Esophagus (tissue), 2 donors: ENCODE measurements around the gene RAD51B. TPM values are rescaled to one million over a fixed set of nuclear protein-coding genes. Genes with fewer than 3 reads are reported as not detected.
A peak's percentile ranks its signal among the peaks of the same experiment; 100 is the strongest.

ENCODE experiments used
- H3K27ac ChIP-seq, 2 donors: one replicate each; pipeline ENCODE4 v1.5.1; 2013; ENCODE audit warnings: low read depth in 2 of 2, mild to moderate bottlenecking in 2 of 2, inconsistent platforms in 1 of 2, low read length in 1 of 2, moderate library complexity in 1 of 2
- H3K27me3 ChIP-seq, 2 donors: one replicate each; pipeline ENCODE4 v1.6.1; 2013; ENCODE audit warnings: low read length in 2 of 2, control low read depth in 1 of 2, mild to moderate bottlenecking in 1 of 2; ENCODE audit not compliant: insufficient read depth in 2 of 2, control insufficient read depth in 1 of 2
- H3K36me3 ChIP-seq, 2 donors: one replicate each; pipeline ENCODE4 v1.6.1; 2013; ENCODE audit warnings: low read length in 1 of 2; ENCODE audit not compliant: control insufficient read depth in 2 of 2, insufficient read depth in 2 of 2
- H3K4me1 ChIP-seq, 2 donors: one replicate each; pipeline ENCODE4 v1.6.1; 2013; ENCODE audit warnings: low read length in 1 of 2; ENCODE audit not compliant: control insufficient read depth in 2 of 2, insufficient read depth in 2 of 2
- H3K4me3 ChIP-seq, 2 donors: one replicate each; pipeline ENCODE4 v1.5.1; 2013; ENCODE audit warnings: low read length in 2 of 2, mild to moderate bottlenecking in 2 of 2, low read depth in 1 of 2, moderate library complexity in 1 of 2
- H3K9me3 ChIP-seq, 2 donors: one replicate each; pipeline ENCODE4 v1.6.1; 2013; ENCODE audit warnings: mild to moderate bottlenecking in 2 of 2, low read depth in 1 of 2, low read length in 1 of 2, moderate library complexity in 1 of 2; ENCODE audit not compliant: control insufficient read depth in 2 of 2, insufficient read depth in 1 of 2
- WGBS, 2 donors: extraction: QIAGEN DNeasy Blood & Tissue Kit; methylation state at CpG; one replicate each; pipeline ENCODE4 v1.1.7; 2013; 5-methylcytosine and 5-hydroxymethylcytosine counted together
- polyA plus RNA-seq, 2 donors: library from polyadenylated mRNA; stranded (reverse); fragments of 200-250 nt; gene quantifications; one replicate each; pipeline ENCODE4 v1.2.3, GENCODE V29; 2013
- donor health status: healthy with polysubstance abuse.
- donor health status: Bipolar disorder and iron deficiency.

RAD51B gene
- polyA plus RNA-seq, 2 donors: 3.2 to 4.0 TPM

DNA sequence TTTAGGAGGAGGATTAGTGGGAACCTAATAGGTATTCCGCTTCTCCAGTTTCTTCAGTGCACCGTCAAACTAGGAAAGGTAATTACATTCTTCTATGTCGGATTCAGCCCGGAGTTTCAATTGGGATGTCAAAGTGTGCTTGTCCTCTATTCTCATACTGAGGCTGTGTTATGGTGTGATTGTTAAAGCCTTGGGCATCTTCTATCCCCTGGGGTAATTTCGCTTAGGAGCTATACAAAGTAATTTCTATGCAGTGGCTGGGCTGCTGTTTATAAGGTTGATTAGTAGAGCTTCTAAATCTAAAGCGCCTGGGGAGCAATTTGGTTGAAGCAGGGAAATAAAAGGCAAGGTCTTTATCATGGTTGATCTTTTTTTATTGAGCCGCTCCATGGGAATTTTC is 573.7 kb downstream of the RAD51B start:
- Histone ChIP-seq H3K27me3 (no peaks in the 10 kb centered on the region), H3K4me1 (peaks cover 2 to 3% of the 10 kb centered on the region in 2 donors), H3K27ac (no peak overlapping the region), H3K9me3 (no peaks in the 10 kb centered on the region), H3K4me3 (no peak overlapping the region), H3K36me3 (no peaks in the 10 kb centered on the region)
- WGBS, 2 donors: 88 to 93% methylated on average over 7 of the region's 7 CpGs

DNA sequence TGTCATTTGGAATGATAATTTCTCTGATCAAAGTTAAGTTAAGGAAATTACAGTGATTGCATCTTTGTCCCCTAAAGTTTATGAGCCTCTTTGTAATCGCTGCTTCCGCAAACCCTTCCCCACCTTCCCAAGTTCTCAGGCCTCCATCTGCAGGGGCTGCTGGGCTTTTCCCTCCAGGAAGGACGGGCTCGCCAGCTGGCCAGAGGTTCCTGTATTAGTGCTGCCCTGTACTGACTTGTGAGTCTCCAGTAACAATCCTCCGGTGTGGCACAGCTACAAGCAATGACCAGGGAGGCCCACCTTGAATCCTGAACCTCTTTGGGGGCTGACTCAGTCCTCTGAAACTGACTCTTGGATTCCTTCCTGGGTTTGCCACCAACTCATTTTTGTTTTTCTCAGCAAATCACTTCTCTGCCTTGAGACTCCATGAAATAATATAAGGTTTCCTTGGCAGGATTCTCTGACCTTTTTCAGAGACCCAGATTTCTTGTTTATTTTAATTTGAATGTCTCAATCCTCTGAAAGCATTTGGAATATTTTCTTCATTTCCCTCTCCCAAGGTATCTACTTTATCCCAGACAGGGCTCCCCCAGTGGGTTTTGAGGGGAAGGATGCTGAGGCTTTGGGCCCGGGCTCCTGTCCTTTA is 574.7 kb downstream of the RAD51B start:
- peaks cover 2 to 3% of the 10 kb centered on the region in 2 donors for H3K4me1 ChIP-seq
- 67 to 73% methylated on average over 6 of the region's 6 CpGs for WGBS, 2 donors
- peak overlapping the region; percentile 47 to 53 for H3K27ac ChIP-seq
- no peaks in the 10 kb centered on the region for H3K36me3 ChIP-seq
- H3K27me3 ChIP-seq: no peaks in the 10 kb centered on the region
- H3K9me3 ChIP-seq: no peaks in the 10 kb centered on the region
- no peak overlapping the region for H3K4me3 ChIP-seq

DNA sequence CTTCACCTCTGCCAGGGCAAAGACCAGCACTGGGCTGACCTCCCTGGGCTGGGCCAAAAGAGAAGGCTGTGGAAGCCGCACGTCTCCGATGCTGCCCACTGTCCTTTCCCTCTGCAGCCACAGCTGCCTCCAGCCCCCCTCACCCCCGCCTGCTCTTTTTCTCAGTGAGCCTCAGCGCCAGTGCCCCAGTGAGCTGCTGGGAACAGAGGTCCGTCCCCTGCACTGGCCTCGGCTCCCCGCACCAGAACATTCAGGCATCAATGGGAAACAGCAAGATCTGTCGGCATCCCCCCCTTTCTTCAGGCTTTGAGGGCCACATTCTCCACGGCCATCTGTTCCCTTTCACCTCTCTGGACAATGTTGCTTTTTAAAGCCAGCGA is 575.2 kb downstream of the RAD51B start:
- 77 to 79% methylated on average over 11 of the region's 11 CpGs for WGBS, 2 donors
- no peaks in the 10 kb centered on the region for H3K9me3 ChIP-seq
- no peaks in the 10 kb centered on the region for H3K27me3 ChIP-seq
- H3K4me3 ChIP-seq: no peak overlapping the region
- peaks cover 2 to 3% of the 10 kb centered on the region in 2 donors for H3K4me1 ChIP-seq
- no peaks in the 10 kb centered on the region for H3K36me3 ChIP-seq
- H3K27ac ChIP-seq: peak overlapping the region; percentile 53 to 69

DNA sequence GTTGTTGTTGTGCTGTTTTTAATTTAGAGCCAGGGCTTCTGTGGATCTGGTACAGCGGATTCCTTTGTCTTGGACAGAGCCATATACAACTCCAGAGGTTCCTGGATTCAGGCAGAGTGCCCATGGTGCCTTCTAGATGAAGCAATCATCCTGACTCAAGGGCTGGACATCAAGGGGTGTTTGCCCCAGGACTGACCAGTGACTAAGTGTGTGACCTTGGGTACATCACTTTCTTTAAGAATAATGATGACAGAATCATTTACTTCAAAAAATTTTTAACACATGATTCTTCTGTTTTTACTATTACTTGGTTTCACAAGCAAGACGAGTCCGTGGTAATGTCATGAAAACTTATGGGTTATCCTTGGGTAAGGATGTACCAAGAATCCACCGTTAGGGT is 576.0 kb downstream of the RAD51B start:
- 82% methylated on average over 4 of the region's 4 CpGs for WGBS, 2 donors
- H3K4me1 ChIP-seq: peaks cover 2 to 3% of the 10 kb centered on the region in 2 donors
- H3K27ac ChIP-seq: no peak overlapping the region
- H3K36me3 ChIP-seq: no peaks in the 10 kb centered on the region
- no peaks in the 10 kb centered on the region for H3K27me3 ChIP-seq
- no peak overlapping the region for H3K4me3 ChIP-seq
- no peaks in the 10 kb centered on the region for H3K9me3 ChIP-seq

DNA sequence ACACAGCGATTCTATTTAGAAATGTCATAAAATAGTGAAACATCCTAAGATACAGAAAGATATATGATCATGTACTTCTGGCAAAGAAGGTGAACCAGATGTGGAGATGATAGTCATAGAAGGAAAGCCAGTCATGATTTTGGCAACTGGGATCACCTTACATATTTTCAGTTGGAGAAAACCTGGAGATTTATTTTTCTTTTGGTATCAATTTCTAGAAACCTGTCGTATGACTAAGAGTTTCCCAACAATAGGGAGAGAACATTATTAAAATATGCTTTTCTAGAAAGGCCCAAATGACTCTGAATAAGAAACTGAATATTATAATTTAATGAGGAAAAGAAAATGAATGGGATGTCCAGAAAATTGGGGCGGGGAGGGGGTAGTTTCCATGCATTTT is 576.9 kb downstream of the RAD51B start:
- Histone ChIP-seq H3K27ac (no peak overlapping the region), H3K4me3 (no peak overlapping the region), H3K4me1 (peaks cover 2 to 3% of the 10 kb centered on the region in 2 donors), H3K36me3 (no peaks in the 10 kb centered on the region), H3K27me3 (no peaks in the 10 kb centered on the region), H3K9me3 (no peaks in the 10 kb centered on the region)
- 79 to 86% methylated on average over 3 of the region's 3 CpGs for WGBS, 2 donors

DNA sequence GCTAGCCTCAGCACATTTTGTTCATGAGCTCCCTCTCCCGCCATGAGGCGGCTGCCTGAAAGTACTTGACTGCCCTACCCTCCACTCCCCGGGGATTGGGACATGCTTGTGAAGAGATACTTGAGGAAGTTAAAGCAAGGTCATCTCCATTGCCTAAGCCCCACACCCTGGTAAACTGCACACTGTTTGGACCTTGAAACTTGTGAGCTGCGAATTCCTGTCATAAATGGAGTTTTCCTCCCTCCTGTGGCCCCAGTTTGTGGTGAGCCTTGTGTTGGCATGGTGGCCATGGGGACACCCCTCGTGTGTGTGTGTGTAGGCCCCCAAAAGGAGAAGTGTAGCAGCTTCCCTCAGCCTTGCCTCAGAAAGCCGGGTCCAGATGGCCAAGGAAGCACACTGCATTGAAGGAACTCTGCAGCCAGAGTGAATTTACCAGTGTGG is 577.8 kb downstream of the RAD51B start:
- no peaks in the 10 kb centered on the region for H3K27me3 ChIP-seq
- H3K4me3 ChIP-seq: no peak overlapping the region
- H3K4me1 ChIP-seq: peaks cover 2 to 3% of the 10 kb centered on the region in 2 donors
- no peak overlapping the region for H3K27ac ChIP-seq
- H3K9me3 ChIP-seq: no peaks in the 10 kb centered on the region
- WGBS, 2 donors: 72% methylated on average over 6 of the region's 6 CpGs
- H3K36me3 ChIP-seq: no peaks in the 10 kb centered on the region

DNA sequence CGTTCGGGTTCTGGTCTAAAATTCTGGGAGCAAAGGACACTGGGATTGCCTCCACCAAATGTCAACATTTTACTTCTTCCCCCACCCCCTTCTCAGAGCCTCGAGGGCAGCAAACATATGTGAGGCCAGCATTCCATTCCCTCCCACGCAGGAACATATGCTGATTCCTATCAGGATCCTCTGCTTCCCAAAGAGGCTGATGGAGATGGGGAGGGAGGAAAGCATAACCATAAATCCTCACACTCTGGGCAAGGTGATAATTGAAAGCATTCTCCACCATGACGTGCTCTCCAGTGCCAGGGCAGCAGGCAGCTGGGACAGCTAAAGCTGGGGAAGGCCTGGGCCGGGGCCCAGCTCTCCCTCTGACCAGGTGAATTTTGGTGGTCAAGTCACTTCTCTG is 578.2 kb downstream of the RAD51B start:
- H3K27ac ChIP-seq: peak overlapping the region in 1 of 2 donors; percentile 40
- 56 to 57% methylated on average over 6 of the region's 6 CpGs for WGBS, 2 donors
- H3K4me3 ChIP-seq: no peak overlapping the region
- no peaks in the 10 kb centered on the region for H3K36me3 ChIP-seq
- no peaks in the 10 kb centered on the region for H3K9me3 ChIP-seq
- H3K27me3 ChIP-seq: no peaks in the 10 kb centered on the region
- peaks cover 2 to 3% of the 10 kb centered on the region in 2 donors for H3K4me1 ChIP-seq

DNA sequence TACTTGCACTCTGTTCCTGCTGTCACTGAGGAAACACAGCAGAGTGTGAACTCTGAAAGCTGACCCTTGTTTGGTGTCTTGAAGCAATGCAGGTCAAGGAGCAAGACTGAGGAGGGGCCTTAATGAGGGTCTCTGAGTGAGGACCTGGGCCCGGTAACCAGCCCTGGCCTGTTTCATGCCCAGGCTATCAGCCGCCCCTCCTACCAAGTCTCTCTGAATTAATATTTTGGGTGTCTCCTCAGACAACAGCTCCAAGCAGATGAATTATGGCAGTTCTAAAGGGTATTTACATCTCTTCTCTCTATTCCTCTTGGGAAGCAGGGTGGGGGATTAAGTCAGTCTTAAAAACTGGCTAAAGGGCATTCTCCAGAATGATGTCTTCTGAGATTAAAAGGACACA is 578.8 kb downstream of the RAD51B start:
- peak overlapping the region in 1 of 2 donors; percentile 42 for H3K27ac ChIP-seq
- H3K36me3 ChIP-seq: no peaks in the 10 kb centered on the region
- WGBS, 2 donors: 86 to 89% methylated on average over 2 of the region's 2 CpGs
- no peaks in the 10 kb centered on the region for H3K27me3 ChIP-seq
- H3K9me3 ChIP-seq: no peaks in the 10 kb centered on the region
- H3K4me1 ChIP-seq: peaks cover 2 to 3% of the 10 kb centered on the region in 2 donors
- H3K4me3 ChIP-seq: no peak overlapping the region

DNA sequence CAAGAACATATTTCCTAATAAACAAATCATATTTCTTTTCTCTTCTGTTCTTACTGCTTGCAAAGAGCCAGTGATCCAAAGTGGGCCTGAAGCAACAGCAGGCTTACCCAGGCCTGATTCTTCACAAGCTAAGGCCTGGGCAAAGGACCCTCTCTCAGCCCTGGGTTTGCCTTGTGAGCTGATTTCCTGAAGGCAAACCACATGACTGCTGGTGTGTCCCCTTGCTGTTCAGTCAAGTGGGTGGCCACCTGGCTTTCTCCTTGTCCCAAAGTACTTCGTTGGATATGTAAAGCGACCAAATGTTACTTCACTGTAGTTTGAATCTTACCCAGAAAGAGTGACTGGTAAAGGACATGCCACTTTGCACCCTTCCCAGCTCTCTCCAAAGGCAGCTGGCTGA is 580.4 kb downstream of the RAD51B start:
- no peak overlapping the region for H3K4me3 ChIP-seq
- no peaks in the 10 kb centered on the region for H3K9me3 ChIP-seq
- H3K27me3 ChIP-seq: no peaks in the 10 kb centered on the region
- no peaks in the 10 kb centered on the region for H3K36me3 ChIP-seq
- H3K4me1 ChIP-seq: peaks cover 2 to 6% of the 10 kb centered on the region in 2 donors
- WGBS, 2 donors: 88 to 95% methylated on average over 2 of the region's 2 CpGs
- peak overlapping the region in 1 of 2 donors; percentile 31 for H3K27ac ChIP-seq

DNA sequence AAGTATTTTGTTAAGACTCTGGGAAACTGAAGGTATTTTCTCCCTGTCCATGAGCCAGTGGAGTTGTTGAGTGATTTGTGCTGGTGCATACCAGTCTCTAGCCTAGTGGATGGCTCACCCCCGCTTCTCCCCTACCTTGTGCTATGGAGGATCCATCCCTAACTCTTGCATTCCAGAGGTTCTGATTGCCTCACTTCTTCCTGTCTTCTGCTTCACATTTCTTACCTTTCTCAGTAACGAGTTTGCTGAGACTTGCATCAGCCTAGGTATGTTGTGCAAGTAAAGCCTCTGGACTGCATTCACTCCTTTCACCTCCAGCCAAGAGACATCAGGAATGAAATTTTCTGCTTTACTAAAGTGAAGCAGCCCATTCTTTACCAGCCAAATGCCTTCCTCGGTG is 581.7 kb downstream of the RAD51B start:
- peaks cover 2 to 6% of the 10 kb centered on the region in 2 donors for H3K4me1 ChIP-seq
- H3K9me3 ChIP-seq: no peaks in the 10 kb centered on the region
- H3K27me3 ChIP-seq: no peaks in the 10 kb centered on the region
- H3K36me3 ChIP-seq: no peaks in the 10 kb centered on the region
- H3K27ac ChIP-seq: no peak overlapping the region
- H3K4me3 ChIP-seq: no peak overlapping the region
- 64 to 68% methylated on average over 3 of the region's 3 CpGs for WGBS, 2 donors
